Measurements from ENCODE around the gene ZNF235.

GRCh38 chr19:44315883-44316282 is 11.1 kb upstream of the ZNF235 start:
- TF ChIP-seq POLR2A (IDR thresholded peaks at IDR 0.05; ENCODE audit: low read depth, low read length) (no peak), TAF1 (IDR thresholded peaks at IDR 0.05; ENCODE audit: low read depth, low read length) (no peak), POLR2AphosphoS5 (IDR thresholded peaks at IDR 0.05; ENCODE audit: low read depth, low read length) (no peak), POU2F2 (IDR thresholded peaks at IDR 0.05; ENCODE audit: low read depth, low read length) (no peak), PAX5 (IDR thresholded peaks at IDR 0.05; ENCODE audit: insufficient read depth, low read length, severe bottlenecking) (no peak), SPI1 (IDR thresholded peaks at IDR 0.05; ENCODE audit: low read depth, low read length) (no peak)
